Limb (tissue), 2 donors: ENCODE results near the gene TECPR1.

Experiments
- DNase-seq, 2 donors: peaks; one replicate each; pipeline ENCODE4 v3.0.0-alpha.2; 2016; ENCODE audit errors: extremely low spot score in 2 of 2

Gene TECPR1

GRCh38 chr7:98213296-98213887 lies 38.6 kb downstream of the TECPR1 start:
- no peak for DNase-seq

GRCh38 chr7:98212532-98213041 lies 39.4 kb downstream of the TECPR1 start:
- no peak for DNase-seq

GRCh38 chr7:98211676-98212531 lies 40.1 kb downstream of the TECPR1 start:
- DNase-seq, result no peak

GRCh38 chr7:98211221-98211675 lies 40.8 kb downstream of the TECPR1 start, which contains the start of gene BHLHA15:
Gene BHLHA15, plus strand, starts transcription at chr7:98211439. Its CDS starts 871 bp downstream, at chr7:98212310.
- DNase-seq, result peak in 1 of 2 donors; percentile 62

- DNase-seq, result no peak
Measured at GRCh38 chr7:98210513-98211220, 41.4 kb downstream of the TECPR1 start.

- no peak for DNase-seq
Measured at GRCh38 chr7:98209166-98209920, 42.7 kb downstream of the TECPR1 start.

- DNase-seq, result no peak
Measured at GRCh38 chr7:98206451-98207330, 45.3 kb downstream of the TECPR1 start.

- no peak for DNase-seq
Measured at GRCh38 chr7:98205162-98205845, 46.7 kb downstream of the TECPR1 start.

GRCh38 chr7:98204670-98205069 lies 47.4 kb downstream of the TECPR1 start:
- DNase-seq, result no peak

- no peak for DNase-seq
Measured at GRCh38 chr7:98203964-98204605, 47.9 kb downstream of the TECPR1 start.

GRCh38 chr7:98203261-98203963 lies 48.6 kb downstream of the TECPR1 start:
- DNase-seq, result no peak

- no peak for DNase-seq
Measured at GRCh38 chr7:98202367-98203195, 49.5 kb downstream of the TECPR1 start.

GRCh38 chr7:98200364-98200763 lies 51.7 kb downstream of the TECPR1 start:
- no peak for DNase-seq

GRCh38 chr7:98199131-98199530 lies 52.9 kb downstream of the TECPR1 start:
- DNase-seq, result no peak

GRCh38 chr7:98196706-98197605 lies 55.1 kb downstream of the TECPR1 start:
- DNase-seq, result no peak

GRCh38 chr7:98194672-98195457 lies 57.2 kb downstream of the TECPR1 start:
- no peak for DNase-seq
